ENCODE data around the gene TOMM40L.
"Not testable (repeated sequence)": the region's sequence is repeated elsewhere in the genome, so short reads cannot be mapped to it uniquely, and the experiment has no call there.

TOMM40L gene

GRCh38 chr1:161222175-161223019 is 3.5 kb upstream of the TOMM40L start:
- DNase-seq (ENCODE audit: low read depth), result no peak

DNA sequence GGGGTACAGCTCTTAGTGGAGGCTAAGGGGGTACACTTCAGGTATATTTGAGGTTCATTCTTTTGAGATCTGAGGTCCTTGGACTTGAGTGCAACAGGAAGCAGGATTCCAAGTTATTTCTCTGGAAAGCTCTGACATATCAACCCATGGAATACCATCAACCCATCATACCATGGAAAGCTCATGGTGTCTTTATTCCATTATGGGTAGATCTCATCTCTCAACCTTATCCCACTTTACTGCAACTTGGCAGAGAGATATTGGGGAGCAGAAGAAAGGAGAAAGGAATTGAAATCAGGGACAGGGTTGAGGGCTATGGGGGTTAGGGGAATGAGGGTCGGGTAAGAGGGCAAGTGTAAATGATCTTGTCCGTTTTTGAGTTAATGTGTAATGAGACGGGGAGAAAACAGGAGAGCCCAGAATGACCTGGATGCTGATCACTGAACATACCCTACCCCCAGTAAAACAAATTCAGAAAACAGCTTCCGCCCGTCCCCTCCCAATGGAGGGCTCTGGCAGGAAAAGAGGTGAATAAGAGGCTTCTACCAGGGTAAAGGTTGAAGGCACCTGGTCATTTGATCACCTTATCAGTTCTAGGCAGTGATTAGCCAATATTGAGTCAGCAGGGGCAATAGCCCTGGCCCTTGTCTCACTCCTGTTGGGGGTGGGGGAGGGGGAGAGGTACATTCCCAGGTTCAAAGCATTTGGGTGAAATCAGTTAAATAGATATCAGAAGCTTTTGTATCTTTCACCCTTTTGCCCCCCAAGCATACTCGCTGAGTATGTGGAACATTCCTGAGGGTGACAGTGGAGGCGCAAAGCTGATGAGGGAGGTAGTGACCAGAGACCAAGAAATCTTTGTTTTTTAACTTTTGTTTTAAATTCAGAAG is 1.8 kb upstream of the TOMM40L start:
- no peak for DNase-seq (ENCODE audit: low read depth)

DNA sequence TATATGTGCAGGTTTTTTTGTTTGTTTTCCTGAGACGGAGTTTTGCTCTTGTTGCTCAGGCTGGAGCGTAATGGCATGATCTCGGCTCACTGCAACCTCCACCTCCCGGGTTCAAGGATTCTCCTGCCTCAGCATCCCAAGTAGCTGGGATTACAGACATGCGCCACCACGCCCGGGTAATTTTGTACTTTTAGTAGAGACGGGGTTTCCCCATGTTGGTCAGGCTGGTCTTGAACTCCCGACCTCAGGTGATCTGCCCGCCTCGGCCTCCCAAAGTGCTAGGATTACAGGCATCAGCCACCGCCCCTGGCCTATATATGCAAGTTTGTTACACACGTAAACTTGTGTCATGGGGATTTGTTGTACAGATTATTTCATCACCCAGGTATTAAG is 1.2 kb upstream of the TOMM40L start:
- not testable (repeated sequence) for DNase-seq (ENCODE audit: low read depth)

GRCh38 chr1:161225178-161225533 is 704 bp upstream of the TOMM40L start:
- DNase-seq (ENCODE audit: low read depth), result no peak

- DNase-seq (ENCODE audit: low read depth), result no peak
These were observed 456 bp downstream of the TOMM40L start for GRCh38 chr1:161226320-161226711.

DNA sequence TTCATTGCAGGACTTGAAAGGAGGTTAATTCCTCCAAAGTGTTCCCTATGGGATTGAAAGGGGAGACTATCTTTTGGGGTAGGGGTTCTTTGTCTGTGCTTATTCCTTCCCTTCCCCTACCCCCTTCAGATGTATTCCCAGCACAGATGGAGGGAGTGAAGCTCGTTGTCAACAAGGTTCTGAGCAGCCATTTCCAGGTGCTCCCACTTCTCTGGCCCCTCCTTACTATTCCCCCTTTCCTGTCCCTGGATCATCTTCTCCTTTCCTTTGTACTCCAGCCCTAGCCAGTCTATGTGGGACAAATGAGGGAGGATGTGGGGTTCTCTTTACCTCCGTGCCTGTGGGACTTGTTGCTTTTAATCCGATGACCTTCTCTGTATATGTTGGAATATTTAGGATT is 899 bp downstream of the TOMM40L start:
- no peak for DNase-seq (ENCODE audit: low read depth)

GRCh38 chr1:161227196-161227871 is 1.5 kb downstream of the TOMM40L start:
- DNase-seq (ENCODE audit: low read depth), result peak; percentile 79

DNA sequence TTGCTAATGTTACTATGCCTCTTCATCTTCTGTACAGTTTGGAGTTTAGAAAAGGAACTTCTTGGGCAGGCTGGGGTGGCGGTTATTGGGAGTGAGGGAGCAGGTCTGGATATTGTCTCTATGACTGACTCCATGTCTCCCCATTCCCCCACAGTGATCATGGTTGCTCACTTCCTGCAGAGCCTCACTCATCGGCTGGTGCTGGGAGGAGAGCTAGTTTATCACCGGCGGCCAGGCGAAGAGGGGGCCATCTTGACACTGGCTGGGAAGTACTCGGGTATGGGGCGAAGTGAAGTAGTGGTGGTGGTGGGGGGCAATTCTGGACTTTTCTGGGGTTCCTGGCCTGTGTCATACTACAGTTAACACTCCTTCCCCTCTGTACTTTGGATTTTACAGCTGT is 2.2 kb downstream of the TOMM40L start:
- no peak for DNase-seq (ENCODE audit: low read depth)

- no peak for DNase-seq (ENCODE audit: low read depth)
These were observed 4.0 kb downstream of the TOMM40L start for GRCh38 chr1:161229896-161230295.

DNA sequence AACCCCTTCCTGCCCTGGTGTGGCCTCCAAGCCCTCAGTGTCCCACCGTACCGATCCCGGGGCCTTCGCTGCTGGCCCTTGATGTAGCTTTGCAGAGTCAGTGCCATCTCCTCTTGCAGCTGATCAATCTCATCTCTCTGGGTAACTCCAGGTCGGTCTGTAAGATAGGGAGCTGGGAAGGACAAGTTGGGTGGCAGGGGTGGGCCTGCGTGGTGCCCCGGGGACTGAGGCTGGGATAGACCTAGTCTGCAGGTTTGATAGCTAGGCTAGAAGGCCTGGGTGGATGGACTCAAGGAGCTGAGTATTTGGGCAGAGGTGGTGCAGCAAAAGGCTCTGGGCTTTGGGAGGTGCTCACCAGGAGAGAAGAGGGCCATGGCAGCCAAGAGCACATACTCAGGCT is 4.9 kb downstream of the TOMM40L start:
- no peak for DNase-seq (ENCODE audit: low read depth)

- DNase-seq (ENCODE audit: low read depth), result no peak
These were observed 7.2 kb downstream of the TOMM40L start for GRCh38 chr1:161233102-161233501.

GRCh38 chr1:161235957-161236775 is 10.3 kb downstream of the TOMM40L start:
- no peak for DNase-seq (ENCODE audit: low read depth)

GRCh38 chr1:161238039-161238473 is 12.2 kb downstream of the TOMM40L start, which contains the start of gene NR1I3:
Gene NR1I3 (minus strand): TSS chr1:161238203. CDS start chr1:161236565, 1,638 bp downstream.
- no peak for DNase-seq (ENCODE audit: low read depth)

GRCh38 chr1:161241682-161242081 is 15.8 kb downstream of the TOMM40L start:
- DNase-seq (ENCODE audit: low read depth), result no peak

DNA sequence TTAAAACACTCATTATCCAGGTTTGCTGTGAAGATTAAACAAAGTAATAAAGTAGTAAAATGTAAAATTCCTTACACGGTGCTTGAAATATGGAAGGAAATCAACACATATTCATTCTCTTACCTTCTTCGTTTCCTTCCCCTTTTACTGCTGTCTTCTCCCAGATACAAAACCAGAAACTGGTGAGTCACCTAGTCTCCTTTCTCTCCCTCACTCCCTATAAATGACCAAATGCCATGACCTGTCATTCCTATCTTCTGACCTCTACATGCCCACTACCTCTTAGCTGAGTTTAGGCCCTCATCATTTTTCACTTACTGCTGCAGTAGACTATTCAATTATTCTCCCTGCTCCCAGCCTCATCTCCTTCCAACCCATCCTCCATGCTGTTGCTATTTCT is 16.5 kb downstream of the TOMM40L start:
- no peak for DNase-seq (ENCODE audit: low read depth)

- no peak for DNase-seq (ENCODE audit: low read depth)
These were observed 19.0 kb downstream of the TOMM40L start for GRCh38 chr1:161244888-161245287.

DNA sequence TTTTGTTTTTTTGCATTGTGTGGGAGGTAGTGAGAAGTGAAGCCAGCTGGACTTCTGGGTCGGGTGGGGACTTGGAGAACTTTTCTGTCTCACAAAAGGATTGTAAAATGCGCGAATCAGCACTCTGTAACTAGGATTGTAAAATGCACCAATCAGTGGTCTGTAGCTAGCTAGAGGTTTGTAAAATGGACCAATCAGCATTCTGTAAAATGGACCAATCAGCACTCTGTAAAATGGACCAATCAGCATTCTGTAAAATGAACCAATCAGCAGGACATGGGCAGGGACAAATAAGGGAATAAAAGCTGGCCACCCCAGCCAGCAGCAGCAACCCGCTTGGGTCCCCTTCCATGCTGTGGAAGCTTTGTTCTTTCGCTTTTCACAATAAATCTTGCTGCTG is 24.2 kb downstream of the TOMM40L start:
- not testable (repeated sequence) for DNase-seq (ENCODE audit: low read depth)

DNA sequence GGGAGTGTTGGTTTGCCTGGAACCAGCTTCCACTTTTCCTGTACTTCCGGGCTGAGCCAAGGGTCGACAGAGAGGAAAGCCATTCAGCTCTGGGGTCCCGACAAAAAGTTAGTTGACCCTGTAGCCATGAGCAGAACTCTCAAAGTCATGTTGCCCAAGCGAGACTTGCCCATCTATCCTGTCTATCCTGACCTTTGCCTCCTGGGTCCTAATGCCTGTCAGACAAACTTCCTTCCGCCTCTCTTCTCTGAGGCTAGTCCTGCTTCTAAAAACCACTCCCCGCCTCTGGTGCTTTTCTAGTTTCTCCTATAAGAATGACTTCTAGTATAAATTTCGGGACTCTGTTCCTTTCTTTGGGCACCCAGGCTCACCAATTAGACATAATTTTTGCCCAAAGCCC is 25.0 kb downstream of the TOMM40L start:
- DNase-seq (ENCODE audit: low read depth), result no peak

GRCh38 chr1:161251579-161251978 is 25.7 kb downstream of the TOMM40L start:
- DNase-seq (ENCODE audit: low read depth), result no peak

- not testable (repeated sequence) for DNase-seq (ENCODE audit: low read depth)
These were observed 29.4 kb downstream of the TOMM40L start for GRCh38 chr1:161255302-161255701.

DNA sequence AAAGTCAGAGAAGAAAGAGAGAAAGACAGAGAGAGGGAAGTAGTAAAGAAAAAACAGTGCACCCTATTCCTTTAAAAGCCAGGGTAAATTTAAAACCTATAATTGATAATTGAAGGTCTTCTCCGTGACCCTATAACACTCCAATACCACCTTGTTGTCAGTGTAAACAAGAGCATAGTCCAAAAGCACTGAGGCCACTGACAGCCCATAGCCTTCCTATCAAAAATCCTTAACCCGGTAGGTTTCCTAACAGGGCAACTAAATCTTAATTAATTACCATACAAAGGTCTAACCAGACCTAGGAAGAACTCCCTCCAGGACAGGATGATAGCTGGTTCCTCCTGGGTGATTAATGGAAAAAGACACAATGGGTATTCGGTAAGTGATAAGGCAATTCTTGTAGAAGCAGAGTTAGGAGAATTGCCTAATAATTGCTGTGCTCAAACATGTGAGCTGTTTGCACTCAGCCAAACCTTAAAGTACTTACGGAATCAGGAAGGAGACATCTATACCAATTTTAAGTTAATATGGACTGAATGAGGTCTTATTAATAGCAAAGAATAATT is 30.2 kb downstream of the TOMM40L start:
- not testable (repeated sequence) for DNase-seq (ENCODE audit: low read depth)
